Ovary (tissue), 9 donors: ENCODE results near the gene PLEKHA3. TPM values are rescaled to one million over a fixed set of nuclear protein-coding genes. Genes with fewer than 3 reads are reported as not detected.

Experiments
- DNase-seq, 5 donors: peaks; one replicate each; pipeline ENCODE4 v3.0.0-alpha.2; 2019 to 2020
- H3K27ac ChIP-seq, 2 donors: fragments of 200-600 bp; one replicate each; pipeline versions ENCODE4 v1.5.1 to v1.8.0; 2019 to 2022
- H3K27me3 ChIP-seq: fragments of 200-600 bp; one replicate; pipeline ENCODE4 v1.8.0; 2022
- H3K36me3 ChIP-seq: fragments of 200-600 bp; sonication (generic); one replicate; pipeline ENCODE4 v1.5.1; 2019
- H3K4me1 ChIP-seq: one replicate; pipeline ENCODE4 v1.8.1; 2013; ENCODE audit warnings: mild to moderate bottlenecking, moderate library complexity; ENCODE audit not compliant: insufficient read depth
- H3K4me3 ChIP-seq: fragments of 200-600 bp; sonication (generic); one replicate; pipeline ENCODE4 v1.5.1; 2017
- H3K9me3 ChIP-seq, 2 donors: fragments of 200-600 bp in 1 of 2; sonication (generic) in 1 of 2; one replicate each; pipeline versions ENCODE4 v1.5.1 to v1.8.1; 2013 to 2019; ENCODE audit warnings: mild to moderate bottlenecking in 1 of 2, moderate library complexity in 1 of 2
- EP300 ChIP-seq: sonication (generic); formaldehyde crosslinking; IDR thresholded peaks from one replicate; pipeline ENCODE4 v1.6.1; 2017; ENCODE audit warnings: antibody characterized with exemption
- POLR2A ChIP-seq: fragments of 450-650 bp; IDR thresholded peaks from one replicate; pipeline ENCODE4 v1.6.1; 2017; ENCODE audit warnings: antibody characterized with exemption, mild to moderate bottlenecking, moderate library complexity
- WGBS, 3 donors: extraction: QIAGEN DNeasy Blood & Tissue Kit in 1 of 3; methylation state at CpG; one replicate each; pipeline versions ENCODE4 v1.1.5 to v1.1.7; 2013 to 2017; 5-methylcytosine and 5-hydroxymethylcytosine counted together
- intact Hi-C, 4 donors: fragments of 100-400 bp; cut with DNase I; formaldehyde crosslinking; loops; one replicate each; pipeline versions ENCODE4 v1.11.0 to v1.15.1; 2022 to 2023
- polyA plus RNA-seq, 2 donors: library from polyadenylated mRNA; stranded (reverse); fragments of 200-250 nt in 1 of 2; fragments of 350-450 nt in 1 of 2; fragmentation: Illumina TruSeq in 1 of 2; extraction: RNeasy Lipid Tissue Mini Kit (QIAGEN cat#74804) in 1 of 2; gene quantifications; one replicate each; pipeline ENCODE4 v1.2.3, GENCODE V29; 2013 to 2014
- total RNA-seq, 7 donors: library from RNA; depleted of rRNA in 2 of 7; stranded (reverse); fragments of >200 nt in 2 of 7; fragmentation: NEBNext Ultra II Directional in 3 of 7; extraction: Animal tissue kit (Norgen Biotek cat#: 25700) in 3 of 7; gene quantifications; one replicate each; pipeline versions ENCODE4 v1.1.0 to v1.2.4, GENCODE V29; 2016 to 2023
- TF ChIP-seq, protein P1 (sequence below), 3 donors: fragments of 450-650 bp in 2 of 3; fragments of 200-600 bp in 1 of 3; IDR thresholded peaks; one replicate each; pipeline versions ENCODE4 v1.5.1 to v1.8.0; 2016 to 2022; ENCODE audit warnings: antibody characterized with exemption in 3 of 3, mild to moderate bottlenecking in 1 of 3
- donor health status: DM: no; HTN: no; CAD: no; lungs with moderate emphysema.
- donor health status: DM: no; HTN: no; CAD: no.
- donor health status: Bipolar disorder and iron deficiency.
- donor health status: DM: yes; HTN: yes; CAD: no.
- donor health status: DM: no; HTN: no; CAD: no.
- donor health status: DM: yes; HTN: yes; CAD: no.

PLEKHA3 gene
- total and polyA plus RNA-seq, 9 donors, result 4.4 to 40.6 (median 30.7) TPM

DNA sequence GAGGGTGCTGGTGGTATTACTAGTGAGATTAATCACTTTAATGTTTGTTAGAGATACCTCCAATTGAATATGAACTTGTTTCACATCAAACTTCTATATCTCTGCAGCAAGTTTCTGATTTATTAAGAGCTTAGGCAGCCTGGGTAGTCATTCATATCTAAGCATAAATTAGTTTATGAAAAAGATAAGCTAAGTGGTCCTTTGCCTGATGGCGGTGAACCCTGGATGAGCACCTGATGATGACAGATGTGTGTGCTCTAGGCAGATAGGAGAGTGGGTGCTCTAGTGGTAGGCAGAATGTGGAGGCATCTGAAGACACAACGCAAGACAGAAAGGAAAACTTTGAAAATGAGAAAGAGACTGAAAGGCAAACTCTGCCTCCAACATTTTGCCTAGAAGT is 6.9 kb upstream of the PLEKHA3 start:
- 94 to 96% (median 96%) methylated on average over 2 of the region's 2 CpGs for WGBS, 3 donors

DNA sequence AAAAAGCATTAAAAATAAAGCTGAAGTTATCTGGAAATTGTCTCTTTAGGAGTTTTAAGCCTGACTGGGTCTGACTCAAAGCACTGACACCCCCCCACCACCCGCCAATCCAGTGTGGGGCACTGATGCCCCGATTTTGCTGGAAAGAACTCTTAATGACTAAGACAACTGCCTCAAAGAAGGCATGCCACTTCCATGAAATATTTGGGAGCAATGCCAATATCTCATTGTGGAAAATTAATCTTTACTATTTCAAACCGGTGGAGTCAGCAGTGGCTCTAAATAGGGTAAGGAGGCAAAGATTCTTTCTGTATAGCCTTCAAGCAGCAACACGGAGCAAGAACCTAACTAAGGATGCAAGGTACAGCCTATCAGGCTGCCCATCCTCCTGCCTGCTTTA is 6.3 kb upstream of the PLEKHA3 start:
- Histone ChIP-seq H3K36me3 (no peaks in the 10 kb centered on the region), H3K27ac (no peak overlapping the region), H3K27me3 (no peaks in the 10 kb centered on the region), H3K4me3 (no peak overlapping the region), H3K9me3 (no peaks in the 10 kb centered on the region), H3K4me1 (no peaks in the 10 kb centered on the region)
- TF ChIP-seq POLR2A (no peak), EP300 (no peak)
- TF ChIP-seq, protein P1, sequence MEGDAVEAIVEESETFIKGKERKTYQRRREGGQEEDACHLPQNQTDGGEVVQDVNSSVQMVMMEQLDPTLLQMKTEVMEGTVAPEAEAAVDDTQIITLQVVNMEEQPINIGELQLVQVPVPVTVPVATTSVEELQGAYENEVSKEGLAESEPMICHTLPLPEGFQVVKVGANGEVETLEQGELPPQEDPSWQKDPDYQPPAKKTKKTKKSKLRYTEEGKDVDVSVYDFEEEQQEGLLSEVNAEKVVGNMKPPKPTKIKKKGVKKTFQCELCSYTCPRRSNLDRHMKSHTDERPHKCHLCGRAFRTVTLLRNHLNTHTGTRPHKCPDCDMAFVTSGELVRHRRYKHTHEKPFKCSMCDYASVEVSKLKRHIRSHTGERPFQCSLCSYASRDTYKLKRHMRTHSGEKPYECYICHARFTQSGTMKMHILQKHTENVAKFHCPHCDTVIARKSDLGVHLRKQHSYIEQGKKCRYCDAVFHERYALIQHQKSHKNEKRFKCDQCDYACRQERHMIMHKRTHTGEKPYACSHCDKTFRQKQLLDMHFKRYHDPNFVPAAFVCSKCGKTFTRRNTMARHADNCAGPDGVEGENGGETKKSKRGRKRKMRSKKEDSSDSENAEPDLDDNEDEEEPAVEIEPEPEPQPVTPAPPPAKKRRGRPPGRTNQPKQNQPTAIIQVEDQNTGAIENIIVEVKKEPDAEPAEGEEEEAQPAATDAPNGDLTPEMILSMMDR (IDR thresholded peaks at IDR 0.05), result no peak
- 62 to 63% (median 63%) methylated on average over 4 of the region's 4 CpGs for WGBS, 3 donors
- intact Hi-C loops, result no loop called here
- no peak for DNase-seq

More for the DNA sequence above, 6.9 kb upstream of the PLEKHA3 start:
- H3K4me1 ChIP-seq, result no peaks in the 10 kb centered on the region
- no peaks in the 10 kb centered on the region for H3K36me3 ChIP-seq
- TF ChIP-seq, protein P1 (IDR thresholded peaks at IDR 0.05), result no peak
- no peak for TF ChIP-seq POLR2A
- TF ChIP-seq EP300, result no peak
- no peaks in the 10 kb centered on the region for H3K9me3 ChIP-seq
- no peak overlapping the region for H3K27ac ChIP-seq
- no peaks in the 10 kb centered on the region for H3K27me3 ChIP-seq
- intact Hi-C loops, result no loop called here
- DNase-seq, result no peak
- H3K4me3 ChIP-seq, result no peak overlapping the region

DNA sequence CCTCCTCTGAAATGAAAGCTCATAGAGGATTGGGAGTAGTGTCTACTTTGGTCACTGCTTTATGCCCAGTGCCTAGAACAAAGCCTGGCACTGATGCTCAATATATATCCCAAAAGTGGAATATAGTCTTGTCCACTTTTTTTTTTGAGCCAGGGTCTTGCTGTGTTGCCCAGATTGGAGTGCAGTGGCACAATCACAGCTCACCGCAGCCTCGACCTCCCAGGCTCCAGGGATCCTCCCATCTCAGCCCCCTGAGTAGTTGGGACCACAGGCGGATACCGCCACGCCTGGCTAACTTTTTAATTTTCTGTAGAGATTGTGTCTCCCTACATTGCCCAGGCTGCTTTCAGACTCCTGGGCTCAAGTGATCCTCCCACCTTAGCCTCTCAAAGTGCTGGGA is 5.7 kb upstream of the PLEKHA3 start:
- H3K9me3 ChIP-seq, result no peaks in the 10 kb centered on the region
- no peak for TF ChIP-seq POLR2A
- TF ChIP-seq, protein P1 (IDR thresholded peaks at IDR 0.05), result no peak
- TF ChIP-seq EP300, result no peak
- intact Hi-C loops, result no loop called here
- H3K4me3 ChIP-seq, result no peak overlapping the region
- H3K36me3 ChIP-seq, result no peaks in the 10 kb centered on the region
- WGBS, 3 donors, result 96 to 99% (median 97%) methylated on average over 5 of the region's 5 CpGs
- H3K27ac ChIP-seq, result no peak overlapping the region
- H3K27me3 ChIP-seq, result no peaks in the 10 kb centered on the region
- DNase-seq, result no peak
- peaks cover 2% of the 10 kb centered on the region for H3K4me1 ChIP-seq

DNA sequence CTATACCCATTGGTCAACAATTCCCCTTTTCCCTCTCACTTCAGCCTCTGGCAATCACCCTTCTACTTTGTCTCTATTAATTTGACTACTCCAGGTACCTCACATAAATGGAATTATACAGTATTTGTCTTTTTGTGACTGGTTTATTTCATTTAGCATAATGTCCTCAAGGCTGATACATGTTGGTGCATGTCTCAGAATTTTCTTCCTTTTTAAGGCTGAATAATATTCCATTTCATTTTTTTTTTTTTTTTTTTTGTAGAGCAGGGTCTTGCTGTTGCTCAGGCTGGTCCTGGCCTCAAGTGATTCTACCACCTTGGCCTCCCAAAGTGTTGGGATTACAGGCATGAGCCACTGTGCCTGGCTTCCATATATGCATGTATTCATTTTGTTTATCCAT is 3.8 kb upstream of the PLEKHA3 start:
- H3K4me1 ChIP-seq, result peaks cover 2% of the 10 kb centered on the region
- TF ChIP-seq, protein P1 (IDR thresholded peaks at IDR 0.05), result no peak
- TF ChIP-seq EP300 (no peak), POLR2A (no peak)
- intact Hi-C loops, result no loop called here
- H3K9me3 ChIP-seq, result no peaks in the 10 kb centered on the region
- H3K4me3 ChIP-seq, result no peak overlapping the region
- DNase-seq, result no peak
- H3K36me3 ChIP-seq, result no peaks in the 10 kb centered on the region
- H3K27ac ChIP-seq, result no peak overlapping the region
- no peaks in the 10 kb centered on the region for H3K27me3 ChIP-seq
